GM10847 (cell line): ENCODE data around the gene EAF2.

Experiments used
- POLR2A ChIP-seq: IDR thresholded peaks from 2 replicates; pipeline ENCODE4 v1.6.1; 2011; ENCODE audit not compliant: insufficient read length; ENCODE audit errors: extremely low read depth

EAF2 gene

DNA sequence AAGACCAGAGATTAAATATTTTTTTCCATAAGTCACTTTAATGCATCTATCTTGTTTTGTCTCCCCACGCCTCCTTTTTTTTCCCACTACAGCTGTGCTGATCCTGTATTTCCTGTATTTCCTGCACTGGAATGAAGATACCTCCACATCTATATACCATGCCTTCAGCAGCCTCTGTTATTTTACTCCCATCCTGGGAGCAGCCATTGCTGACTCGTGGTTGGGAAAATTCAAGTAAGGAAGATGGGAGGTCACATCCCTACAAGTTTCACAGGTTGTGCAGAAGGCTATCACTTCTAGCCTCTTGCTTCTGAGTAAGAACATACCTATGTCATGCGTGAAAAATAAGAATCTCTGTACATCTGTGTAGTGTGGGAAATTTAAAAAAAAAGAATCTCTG lies 62.3 kb downstream of the EAF2 start:
- no peak for TF ChIP-seq POLR2A

DNA sequence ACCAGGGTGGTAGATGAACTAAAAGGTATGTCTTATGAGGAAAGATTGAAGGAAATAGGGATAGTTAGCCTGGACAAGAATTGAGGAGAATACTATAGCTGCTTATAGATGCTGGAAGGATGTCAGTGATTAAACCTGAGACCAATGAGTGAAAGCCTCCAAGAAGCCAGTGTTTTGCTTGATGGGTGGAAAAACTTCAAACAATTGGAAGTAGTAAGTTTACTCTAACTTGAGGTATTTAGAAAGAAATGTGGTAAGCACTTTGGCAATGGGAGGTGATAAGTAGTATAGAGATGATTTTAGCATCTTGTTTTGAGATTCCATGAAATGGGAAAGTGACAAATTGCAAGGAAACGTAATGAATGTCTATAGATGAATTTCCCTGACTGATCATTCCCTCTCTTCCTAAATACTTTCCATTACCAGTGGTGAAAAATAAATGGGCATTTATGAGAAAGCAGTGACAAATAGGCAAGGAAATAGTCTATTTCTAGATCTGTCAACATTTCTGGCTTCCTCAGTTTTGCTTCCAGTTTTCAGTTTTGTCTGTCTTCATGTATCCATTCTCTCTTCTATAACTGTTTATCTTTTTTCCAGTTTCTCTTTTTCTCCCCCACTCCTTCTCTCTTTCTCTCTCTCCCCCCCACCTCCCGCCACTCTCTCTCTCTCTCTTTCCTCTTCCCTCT lies 78.4 kb downstream of the EAF2 start:
- no peak for TF ChIP-seq POLR2A

DNA sequence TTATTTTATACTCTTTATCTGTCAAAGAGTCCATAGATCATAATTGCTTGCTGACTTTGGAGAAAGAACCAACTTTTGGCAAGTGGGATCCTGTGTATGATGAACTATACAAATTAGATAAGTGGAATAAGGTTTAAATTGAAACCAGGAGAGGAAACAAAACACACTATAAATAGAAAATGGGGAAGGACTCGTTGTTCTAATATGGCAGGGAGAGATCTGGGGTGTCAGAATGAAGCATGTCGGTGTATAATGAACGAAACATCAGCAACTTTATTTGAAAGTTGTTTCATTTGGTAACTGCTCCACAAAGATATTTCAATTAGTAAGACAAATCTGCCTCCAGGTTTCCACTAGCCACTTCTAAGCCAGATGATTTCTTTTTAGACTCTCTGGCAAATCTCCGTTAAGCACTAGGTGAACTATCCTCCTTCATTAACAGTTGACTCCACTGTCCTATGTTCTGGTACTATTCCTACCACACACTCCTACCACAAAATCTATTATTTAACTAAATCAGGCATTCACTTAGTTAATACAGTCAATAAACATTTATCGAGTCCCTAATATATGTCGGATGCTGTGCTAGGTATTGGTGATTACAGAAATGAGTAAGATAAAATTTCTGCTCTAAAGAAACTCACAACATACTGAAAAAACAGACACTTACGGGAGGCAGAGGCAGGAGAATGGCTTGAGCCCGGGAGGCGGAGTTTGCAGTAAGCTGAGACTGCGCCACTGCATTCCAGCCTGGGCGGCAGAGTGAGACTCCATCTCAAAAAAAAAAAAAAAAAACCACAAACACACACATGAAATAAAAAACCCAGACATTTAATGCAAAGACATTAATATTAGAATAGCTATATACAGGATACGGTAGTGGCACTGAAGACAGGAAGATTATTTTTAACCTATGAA lies 79.3 kb downstream of the EAF2 start:
- TF ChIP-seq POLR2A: no peak

DNA sequence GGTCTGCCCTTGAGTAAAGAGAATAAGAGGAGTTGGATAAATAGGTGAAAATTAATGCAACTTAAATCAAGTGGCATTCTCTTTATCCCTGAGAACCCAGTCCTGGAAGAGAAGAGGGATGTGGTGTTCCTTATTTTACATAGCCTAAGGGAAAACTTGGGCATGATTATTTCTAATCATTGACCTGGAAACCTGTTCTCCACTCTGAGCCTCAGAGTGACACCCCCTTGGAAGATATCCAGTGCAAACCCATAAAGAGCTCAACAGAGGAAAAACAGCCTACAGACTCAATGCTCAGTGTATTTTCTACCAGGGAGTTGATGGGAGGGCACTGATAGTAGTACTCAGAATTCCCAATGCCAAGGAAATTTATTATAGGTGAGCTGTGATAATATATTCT lies 81.2 kb downstream of the EAF2 start:
- no peak for TF ChIP-seq POLR2A

DNA sequence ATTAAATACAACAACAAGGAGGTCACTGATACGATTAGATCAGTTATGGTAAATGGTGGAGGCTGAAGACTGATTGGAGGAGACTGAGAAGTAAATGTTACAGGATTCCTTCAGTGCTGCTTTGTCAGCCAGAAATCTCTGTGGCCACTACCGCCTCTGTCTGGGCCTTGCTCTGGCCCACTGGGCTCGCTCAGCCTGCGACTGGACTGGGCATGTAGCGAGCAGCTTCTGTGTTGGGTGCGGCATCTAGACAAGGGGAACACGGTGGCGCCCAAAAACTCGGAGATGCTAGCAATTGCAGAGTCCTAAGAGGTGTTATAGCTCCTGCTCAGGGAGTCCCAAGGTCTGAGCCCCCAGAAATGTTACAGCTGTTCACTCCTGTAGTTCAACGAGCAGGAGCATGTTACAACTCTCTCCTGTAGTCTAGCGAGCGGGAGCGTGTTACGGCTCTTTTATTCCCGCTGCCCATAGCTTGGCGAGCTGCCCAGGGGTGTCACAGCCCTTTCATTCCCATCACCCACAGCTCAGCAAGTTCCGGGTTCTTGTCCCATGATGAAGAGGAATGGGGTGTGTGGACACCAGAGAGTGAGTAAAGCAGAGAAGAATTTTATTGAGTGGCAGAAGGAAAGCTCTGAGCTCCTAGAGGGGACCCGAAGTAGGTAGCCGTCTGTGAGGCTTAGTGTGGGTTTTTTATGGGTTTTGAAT lies 83.9 kb downstream of the EAF2 start:
- no peak for TF ChIP-seq POLR2A

DNA sequence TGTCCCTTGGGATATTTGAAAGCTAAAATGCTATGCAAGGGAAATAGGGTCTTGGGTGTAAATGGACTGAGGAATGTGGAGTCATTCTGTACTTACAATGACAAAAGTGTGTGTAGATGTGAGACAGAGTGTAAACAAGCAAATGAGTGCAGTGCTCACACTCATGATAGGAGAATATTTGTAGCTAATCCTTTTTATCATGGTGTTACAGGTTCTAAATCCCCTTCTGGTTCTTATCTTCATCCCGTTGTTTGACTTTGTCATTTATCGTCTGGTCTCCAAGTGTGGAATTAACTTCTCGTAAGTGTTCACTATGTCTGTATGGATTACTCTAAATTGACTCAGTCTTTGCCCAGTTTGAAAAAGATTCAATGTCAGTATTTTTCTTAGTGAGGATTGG lies 89.7 kb downstream of the EAF2 start:
- TF ChIP-seq POLR2A: no peak

DNA sequence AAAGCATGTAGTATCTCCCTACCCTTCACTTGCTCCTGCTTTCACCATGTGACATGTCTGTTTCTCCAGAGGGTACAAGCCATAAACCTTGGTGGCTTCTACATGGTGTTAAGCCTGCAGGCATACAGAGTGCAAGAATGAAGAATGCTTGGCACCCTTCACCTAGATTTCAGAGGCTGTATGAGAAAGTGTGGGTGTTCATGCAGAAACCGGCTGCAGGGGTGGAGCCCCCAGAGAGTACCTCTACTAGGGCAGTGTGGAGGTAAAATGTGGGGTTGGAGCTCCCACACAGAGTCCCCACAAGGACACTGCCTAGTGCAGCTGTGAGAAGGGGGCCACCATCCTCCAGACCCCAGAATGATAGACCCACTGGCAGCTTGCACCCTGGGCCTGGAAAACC lies 91.4 kb downstream of the EAF2 start:
- no peak for TF ChIP-seq POLR2A
